Thyroid gland (tissue), 4 donors: Measurements from ENCODE around the gene PCDHB16. TPM values are rescaled to one million over a fixed set of nuclear protein-coding genes. Genes with fewer than 3 reads are reported as not detected.
"Not testable (repeated sequence)": the region's sequence is repeated elsewhere in the genome, so short reads cannot be mapped to it uniquely, and the experiment has no call there.

Experiments
- DNase-seq, 2 donors: peaks; one replicate each; pipeline ENCODE4 v3.0.0-alpha.2; 2019
- H3K27ac ChIP-seq, 3 donors: fragments of 200-600 bp; sonication (generic); 1 replicate in 2 of 3; 2 replicates in 1 of 3; pipeline ENCODE4 v1.5.1; 2016 to 2019; ENCODE audit warnings: mild to moderate bottlenecking in 1 of 3, moderate library complexity in 1 of 3
- H3K27me3 ChIP-seq: fragments of 200-600 bp; sonication (generic); one replicate; pipeline ENCODE4 v1.5.1; 2019
- H3K36me3 ChIP-seq, 2 donors: fragments of 200-600 bp; sonication (generic); one replicate each; pipeline ENCODE4 v1.5.1; 2016 to 2019
- H3K4me1 ChIP-seq, 2 donors: fragments of 200-600 bp; sonication (generic); one replicate each; pipeline ENCODE4 v1.5.1; 2017 to 2019
- H3K4me3 ChIP-seq, 3 donors: fragments of 200-600 bp; sonication (generic); replicated peaks in 1 of 3; 1 replicate in 2 of 3; 2 replicates in 1 of 3; pipeline ENCODE4 v1.5.1; 2016; ENCODE audit warnings: mild to moderate bottlenecking in 1 of 3
- H3K9me3 ChIP-seq: fragments of 200-600 bp; sonication (generic); one replicate; pipeline ENCODE4 v1.5.1; 2017
- CTCF ChIP-seq, 6 experiments: fragments of 200-600 bp in 3 of 6; fragments of 450-650 bp in 3 of 6; sonication (generic) in 3 of 6; IDR thresholded peaks; one replicate each; pipeline ENCODE4 v1.5.1; 2016 to 2019; ENCODE audit warnings: antibody characterized with exemption in 6 of 6, mild to moderate bottlenecking in 2 of 6, inconsistent platforms in 1 of 6, moderate library complexity in 1 of 6
- POLR2A ChIP-seq, 2 donors: fragments of 450-650 bp; IDR thresholded peaks; one replicate each; pipeline ENCODE4 v1.6.1; 2017; ENCODE audit warnings: antibody characterized with exemption in 2 of 2, mild to moderate bottlenecking in 2 of 2, moderate library complexity in 1 of 2
- WGBS, 2 donors: methylation state at CpG; one replicate each; pipeline ENCODE4 v1.1.5; 2017; 5-methylcytosine and 5-hydroxymethylcytosine counted together
- intact Hi-C: fragments of 100-400 bp; cut with DNase I; formaldehyde crosslinking; loops from one replicate; pipeline ENCODE4 v1.15.1; 2023
- total RNA-seq, 4 donors: library from RNA; depleted of rRNA; stranded (reverse); fragments of >200 nt; gene quantifications; one replicate each; pipeline ENCODE4 v1.2.3, GENCODE V29; 2016

PCDHB16 gene
- total RNA-seq, 4 donors from 2014 or later, result 3.5 to 4.8 (median 4.1) TPM

DNA sequence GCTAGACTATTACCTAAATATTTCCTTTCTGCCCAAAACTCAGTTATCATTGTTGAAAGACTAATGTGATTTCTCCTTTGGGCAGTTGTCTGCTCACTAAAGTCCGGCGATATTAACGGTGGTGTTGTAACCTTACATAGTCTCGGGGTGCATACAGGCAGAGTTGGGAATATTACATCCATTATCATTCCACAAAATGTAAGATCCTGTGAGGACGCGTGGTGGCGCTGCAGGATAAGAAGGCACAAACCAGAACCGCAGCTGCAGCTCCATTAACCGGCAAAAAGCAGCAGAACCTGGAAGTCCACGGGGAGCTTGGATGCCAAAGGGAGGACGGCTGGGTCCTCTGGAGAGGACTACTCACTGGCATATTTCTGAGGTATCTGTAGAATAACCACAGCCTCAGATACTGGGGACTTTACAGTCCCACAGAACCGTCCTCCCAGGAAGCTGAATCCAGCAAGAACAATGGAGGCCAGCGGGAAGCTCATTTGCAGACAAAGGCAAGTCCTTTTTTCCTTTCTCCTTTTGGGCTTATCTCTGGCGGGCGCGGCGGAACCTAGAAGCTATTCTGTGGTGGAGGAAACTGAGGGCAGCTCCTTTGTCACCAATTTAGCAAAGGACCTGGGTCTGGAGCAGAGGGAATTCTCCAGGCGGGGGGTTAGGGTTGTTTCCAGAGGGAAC, 31.6 kb downstream of the PCDHB16 start, which contains the start of gene PCDHB13:
Gene PCDHB13, plus strand, starts transcription at position 264 of the 684 bp plus-strand sequence. Its CDS starts 205 bp downstream, at position 469.
- H3K9me3 ChIP-seq, result not testable (repeated sequence)

GRCh38 chr5:141214583-141214982, 32.4 kb downstream of the PCDHB16 start:
- H3K9me3 ChIP-seq, DNase-seq, H3K36me3 ChIP-seq, intact Hi-C loops, H3K27me3 ChIP-seq, H3K4me3 ChIP-seq, H3K27ac ChIP-seq, H3K4me1 ChIP-seq: not testable (repeated sequence)
- WGBS, 2 donors, result 44 to 67% methylated on average over 11 to 12 of the region's 12 CpGs

More for the DNA sequence above, 31.6 kb downstream of the PCDHB16 start, which contains the start of gene PCDHB13:
- intact Hi-C loops, H3K4me3 ChIP-seq, H3K4me1 ChIP-seq, H3K27ac ChIP-seq, H3K36me3 ChIP-seq, H3K27me3 ChIP-seq: not testable (repeated sequence)
- peak; percentile 29 to 54 for DNase-seq
- TF ChIP-seq CTCF (IDR thresholded peaks at IDR 0.05), result peak in 3 of 6 experiments; percentile 35 to 43 (median 40)
- 8 to 13% methylated on average over 11 to 12 of the region's 18 CpGs for WGBS, 2 donors

DNA sequence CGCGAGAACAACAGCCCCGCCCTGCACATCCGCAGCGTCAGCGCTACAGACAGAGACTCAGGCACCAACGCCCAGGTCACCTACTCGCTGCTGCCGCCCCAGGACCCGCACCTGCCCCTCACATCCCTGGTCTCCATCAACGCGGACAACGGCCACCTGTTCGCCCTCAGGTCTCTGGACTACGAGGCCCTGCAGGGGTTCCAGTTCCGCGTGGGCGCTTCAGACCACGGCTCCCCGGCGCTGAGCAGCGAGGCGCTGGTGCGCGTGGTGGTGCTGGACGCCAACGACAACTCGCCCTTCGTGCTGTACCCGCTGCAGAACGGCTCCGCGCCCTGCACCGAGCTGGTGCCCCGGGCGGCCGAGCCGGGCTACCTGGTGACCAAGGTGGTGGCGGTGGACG, 33.3 kb downstream of the PCDHB16 start:
- intact Hi-C loops, H3K4me1 ChIP-seq, H3K27ac ChIP-seq, H3K9me3 ChIP-seq, H3K4me3 ChIP-seq, DNase-seq, H3K36me3 ChIP-seq, H3K27me3 ChIP-seq: not testable (repeated sequence)
- 14 to 37% methylated on average over 9 to 10 of the region's 40 CpGs for WGBS, 2 donors

DNA sequence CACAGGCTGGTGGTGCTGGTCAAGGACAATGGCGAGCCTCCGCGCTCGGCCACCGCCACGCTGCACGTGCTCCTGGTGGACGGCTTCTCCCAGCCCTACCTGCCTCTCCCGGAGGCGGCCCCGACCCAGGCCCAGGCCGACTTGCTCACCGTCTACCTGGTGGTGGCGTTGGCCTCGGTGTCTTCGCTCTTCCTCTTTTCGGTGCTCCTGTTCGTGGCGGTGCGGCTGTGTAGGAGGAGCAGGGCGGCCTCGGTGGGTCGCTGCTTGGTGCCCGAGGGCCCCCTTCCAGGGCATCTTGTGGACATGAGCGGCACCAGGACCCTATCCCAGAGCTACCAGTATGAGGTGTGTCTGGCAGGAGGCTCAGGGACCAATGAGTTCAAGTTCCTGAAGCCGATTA, 33.8 kb downstream of the PCDHB16 start:
- H3K9me3 ChIP-seq, H3K36me3 ChIP-seq, H3K4me1 ChIP-seq, intact Hi-C loops, H3K4me3 ChIP-seq, H3K27me3 ChIP-seq, H3K27ac ChIP-seq, DNase-seq: not testable (repeated sequence)
- WGBS, 2 donors, result 38 to 44% methylated on average over 2 to 9 of the region's 26 CpGs

DNA sequence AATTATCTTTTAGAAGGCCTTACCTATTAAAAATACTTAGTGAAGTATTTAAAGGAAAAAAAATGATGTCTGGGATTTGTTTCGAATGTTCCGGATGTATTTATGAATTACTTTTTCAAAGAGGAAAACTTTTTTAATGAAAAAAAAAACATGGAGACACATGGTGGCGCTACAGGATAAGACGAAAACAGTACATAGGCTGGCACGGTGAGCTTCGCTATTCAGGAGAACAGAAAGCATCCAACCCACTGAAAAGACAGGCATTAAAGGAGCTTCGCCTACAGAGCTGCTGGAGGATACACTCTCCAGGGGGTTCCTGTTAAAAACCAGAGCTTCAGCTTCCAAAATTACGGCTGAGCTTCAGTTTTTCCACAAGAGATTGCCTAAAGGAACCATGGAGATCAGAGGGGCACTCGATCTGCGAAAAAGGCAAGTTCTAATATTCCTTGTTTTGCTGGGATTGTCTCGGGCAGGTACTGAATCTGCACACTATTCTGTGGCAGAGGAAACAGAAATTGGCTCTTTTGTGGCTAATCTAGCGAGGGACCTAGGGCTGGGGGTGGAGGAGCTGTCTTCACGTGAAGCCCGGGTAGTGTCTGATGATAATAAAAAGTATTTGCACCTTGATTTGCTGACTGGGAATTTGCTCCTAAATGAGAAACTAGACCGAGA, 41.1 kb downstream of the PCDHB16 start, which contains the start of gene PCDHB14:
Gene PCDHB14, plus strand, starts transcription at position 232 of the 672 bp plus-strand sequence. Its CDS starts 163 bp downstream, at position 395.
- no peak for DNase-seq
- no peak for TF ChIP-seq CTCF (IDR thresholded peaks at IDR 0.05)
- no peak for TF ChIP-seq POLR2A (IDR thresholded peaks at IDR 0.05)
- Histone ChIP-seq H3K27ac (no peak within 1 kb of the TSS), H3K9me3 (no peaks in the 10 kb centered on the region), H3K27me3 (no peaks in the 10 kb centered on the region), H3K4me3 (no peak within 1 kb of the TSS), H3K36me3 (no peaks in the 10 kb centered on the region), H3K4me1 (no peaks in the 10 kb centered on the region)
- 26 to 32% methylated on average over 14 to 15 of the region's 15 CpGs for WGBS, 2 donors
- intact Hi-C loops, result no loop called here

DNA sequence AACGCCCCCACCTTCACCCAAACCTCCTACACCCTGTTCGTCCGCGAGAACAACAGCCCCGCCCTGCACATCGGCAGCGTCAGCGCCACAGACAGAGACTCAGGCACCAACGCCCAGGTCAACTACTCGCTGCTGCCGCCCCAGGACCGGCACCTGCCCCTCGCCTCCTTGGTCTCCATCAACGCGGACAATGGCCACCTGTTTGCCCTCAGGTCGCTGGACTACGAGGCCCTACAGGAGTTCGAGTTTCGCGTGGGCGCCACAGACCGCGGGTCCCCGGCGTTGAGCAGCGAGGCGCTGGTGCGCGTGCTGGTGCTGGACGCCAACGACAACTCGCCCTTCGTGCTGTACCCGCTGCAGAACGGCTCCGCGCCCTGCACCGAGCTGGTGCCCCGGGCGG, 42.7 kb downstream of the PCDHB16 start:
- H3K4me3 ChIP-seq, DNase-seq, intact Hi-C loops, H3K27me3 ChIP-seq, H3K9me3 ChIP-seq, H3K36me3 ChIP-seq, H3K4me1 ChIP-seq, H3K27ac ChIP-seq: not testable (repeated sequence)
- WGBS, 2 donors, result 7 to 9% methylated on average over 4 to 8 of the region's 40 CpGs

DNA sequence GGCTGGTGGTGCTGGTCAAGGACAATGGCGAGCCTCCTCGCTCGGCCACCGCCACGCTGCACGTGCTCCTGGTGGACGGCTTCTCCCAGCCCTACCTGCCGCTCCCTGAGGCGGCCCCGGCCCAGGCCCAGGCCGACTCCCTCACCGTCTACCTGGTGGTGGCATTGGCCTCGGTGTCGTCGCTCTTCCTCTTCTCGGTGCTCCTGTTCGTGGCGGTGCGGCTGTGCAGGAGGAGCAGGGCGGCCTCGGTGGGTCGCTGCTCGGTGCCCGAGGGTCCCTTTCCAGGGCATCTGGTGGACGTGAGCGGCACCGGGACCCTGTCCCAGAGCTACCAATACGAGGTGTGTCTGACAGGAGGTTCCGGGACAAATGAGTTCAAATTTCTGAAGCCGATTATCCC, 43.2 kb downstream of the PCDHB16 start:
- 25 to 32% methylated on average over 14 to 17 of the region's 30 CpGs for WGBS, 2 donors

More for the DNA sequence above, 43.2 kb downstream of the PCDHB16 start:
- H3K4me3 ChIP-seq, H3K4me1 ChIP-seq, DNase-seq, H3K27me3 ChIP-seq, H3K9me3 ChIP-seq, H3K27ac ChIP-seq, intact Hi-C loops, H3K36me3 ChIP-seq: not testable (repeated sequence)
